ENCODE measurements around the gene AMZ1.
"Not testable (repeated sequence)": the region's sequence is repeated elsewhere in the genome, so short reads cannot be mapped to it uniquely, and the experiment has no call there.

Gene AMZ1

GRCh38 chr7:2720024-2720423, 32.0 kb downstream of the AMZ1 start:
- TF ChIP-seq CTCF (IDR thresholded peaks at IDR 0.05; ENCODE audit: extremely low read depth, insufficient read depth, missing control alignments), result no peak
- in situ Hi-C loops (cut with MboI; ENCODE audit: low pct_unique_long_range_greater_than_20kb, low sequenced_read_pairs, unreplicated experiment), result no loop called here
- no peak for DNase-seq (ENCODE audit: low spot score)

- TF ChIP-seq CTCF (IDR thresholded peaks at IDR 0.05; ENCODE audit: extremely low read depth, insufficient read depth, missing control alignments), result no peak
- DNase-seq (ENCODE audit: low spot score), result no peak
- in situ Hi-C loops (cut with MboI; ENCODE audit: low pct_unique_long_range_greater_than_20kb, low sequenced_read_pairs, unreplicated experiment), result no loop called here
Observed at GRCh38 chr7:2721842-2722241, 33.8 kb downstream of the AMZ1 start.

GRCh38 chr7:2722591-2722990, 34.6 kb downstream of the AMZ1 start:
- no peak for DNase-seq (ENCODE audit: low spot score)
- no peak for TF ChIP-seq CTCF (IDR thresholded peaks at IDR 0.05; ENCODE audit: extremely low read depth, insufficient read depth, missing control alignments)
- in situ Hi-C loops (cut with MboI; ENCODE audit: low pct_unique_long_range_greater_than_20kb, low sequenced_read_pairs, unreplicated experiment), result no loop called here

- in situ Hi-C loops (cut with MboI; ENCODE audit: low pct_unique_long_range_greater_than_20kb, low sequenced_read_pairs, unreplicated experiment), result no loop called here
- TF ChIP-seq CTCF (IDR thresholded peaks at IDR 0.05; ENCODE audit: extremely low read depth, insufficient read depth, missing control alignments), result no peak
Observed at GRCh38 chr7:2723138-2723850, 35.3 kb downstream of the AMZ1 start.

GRCh38 chr7:2724036-2724435, 36.0 kb downstream of the AMZ1 start:
- in situ Hi-C loops (cut with MboI; ENCODE audit: low pct_unique_long_range_greater_than_20kb, low sequenced_read_pairs, unreplicated experiment); DNase-seq (ENCODE audit: low spot score): not testable (repeated sequence)

More at GRCh38 chr7:2723138-2723850, 35.3 kb downstream of the AMZ1 start:
- no peak for DNase-seq (ENCODE audit: low spot score)

- in situ Hi-C loops (cut with MboI; ENCODE audit: low pct_unique_long_range_greater_than_20kb, low sequenced_read_pairs, unreplicated experiment), result no loop called here
- no peak for TF ChIP-seq CTCF (IDR thresholded peaks at IDR 0.05; ENCODE audit: extremely low read depth, insufficient read depth, missing control alignments)
- DNase-seq (ENCODE audit: low spot score), result no peak
Observed at GRCh38 chr7:2724453-2725177, 36.6 kb downstream of the AMZ1 start.
